ES-I3 (cell line): ENCODE measurements around the gene MALAT1.

Experiments used
- H3K36me3 ChIP-seq: 2 replicates; pipeline ENCODE4 v1.6.1; 2013; ENCODE audit warnings: mild to moderate bottlenecking, low read length, control low read depth, moderate library complexity; ENCODE audit not compliant: insufficient read depth
- H3K4me1 ChIP-seq: 2 replicates; pipeline ENCODE4 v1.6.1; 2013; ENCODE audit warnings: mild to moderate bottlenecking, control low read depth, low read length; ENCODE audit not compliant: insufficient read depth
- H3K9ac ChIP-seq: 2 replicates; pipeline ENCODE4 v1.6.1; 2013; ENCODE audit warnings: low read depth, mild to moderate bottlenecking, low read length, moderate library complexity
- H3K9me3 ChIP-seq: 2 replicates; pipeline ENCODE4 v1.6.1; 2013; ENCODE audit warnings: mild to moderate bottlenecking, low read length, moderate library complexity; ENCODE audit not compliant: control insufficient read depth, insufficient read depth

The MALAT1 gene

GRCh38 chr11:65554842-65555430 is 56.1 kb downstream of the MALAT1 start:
- H3K4me1 ChIP-seq = peaks cover 40% of the 10 kb centered on the region
- H3K36me3 ChIP-seq = no peaks in the 10 kb centered on the region
- no peaks in the 10 kb centered on the region for H3K9me3 ChIP-seq
- no peak overlapping the region for H3K9ac ChIP-seq

GRCh38 chr11:65555693-65556231 is 56.9 kb downstream of the MALAT1 start:
- H3K9me3 ChIP-seq = no peaks in the 10 kb centered on the region
- no peaks in the 10 kb centered on the region for H3K36me3 ChIP-seq
- peaks cover 45% of the 10 kb centered on the region for H3K4me1 ChIP-seq
- H3K9ac ChIP-seq = no peak overlapping the region
